Right atrium auricular region (tissue), 2 donors: ENCODE results near the gene INS. TPM values are rescaled to one million over a fixed set of nuclear protein-coding genes. Genes with fewer than 3 reads are reported as not detected.

ENCODE experiments used
- DNase-seq: peaks from one replicate; pipeline ENCODE4 v3.0.0-alpha.2; 2019; ENCODE audit warnings: low spot score
- H3K27ac ChIP-seq, 2 donors: fragments of 200-600 bp; sonication (generic); 1 replicate in 1 of 2; 2 replicates in 1 of 2; pipeline ENCODE4 v1.5.1; 2016 to 2019
- H3K27me3 ChIP-seq, 2 donors: fragments of 200-600 bp; sonication (generic); one replicate each; pipeline versions ENCODE4 v1.5.1 to v1.6.0; 2017 to 2019
- H3K36me3 ChIP-seq: fragments of 200-600 bp; sonication (generic); one replicate; pipeline ENCODE4 v1.5.1; 2016
- H3K4me1 ChIP-seq, 2 donors: fragments of 200-600 bp; sonication (generic); one replicate each; pipeline versions ENCODE4 v1.5.1 to v1.6.0; 2017 to 2019
- H3K4me3 ChIP-seq, 2 donors: fragments of 200-600 bp; sonication (generic); 1 replicate in 1 of 2; 2 replicates in 1 of 2; pipeline ENCODE4 v1.5.1; 2017 to 2019; ENCODE audit warnings: mild to moderate bottlenecking in 1 of 2, moderate library complexity in 1 of 2
- H3K9me3 ChIP-seq, 2 donors: fragments of 200-600 bp; sonication (generic); one replicate each; pipeline ENCODE4 v1.5.1; 2019
- total RNA-seq, 2 donors: library from RNA; depleted of rRNA; stranded (reverse); fragments of >200 nt; gene quantifications; one replicate each; pipeline ENCODE4 v1.1.0, GENCODE V29; 2016
- TF ChIP-seq, protein P1 (sequence below), 2 donors: fragments of 200-600 bp; sonication (generic); IDR thresholded peaks; one replicate each; pipeline ENCODE4 v1.5.1; 2019; ENCODE audit warnings: antibody characterized with exemption in 2 of 2

The INS gene
- total RNA-seq, 2 donors from 2014 or later, result not detected

DNA sequence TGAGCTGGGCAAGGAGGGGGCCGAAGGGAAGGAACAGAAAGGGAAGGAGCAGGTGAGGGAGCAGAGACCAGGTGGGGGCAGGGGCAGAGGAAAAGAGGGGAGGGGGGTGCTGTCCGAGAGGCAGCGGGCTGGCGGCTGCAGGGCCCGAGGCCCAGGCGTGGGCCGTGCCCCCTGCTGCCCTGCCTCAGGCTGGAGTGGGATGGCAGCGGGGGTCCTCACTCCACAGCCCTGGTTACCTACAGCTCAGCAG lies 24.1 kb downstream of the INS start:
- Histone ChIP-seq H3K36me3 (no peaks in the 10 kb centered on the region), H3K9me3 (no peaks in the 10 kb centered on the region), H3K27ac (no peak overlapping the region), H3K27me3 (peaks cover 3 to 19% of the 10 kb centered on the region in 2 donors), H3K4me3 (peak overlapping the region; percentile 7 to 50), H3K4me1 (peaks cover 0 to 28% of the 10 kb centered on the region in 2 donors)
- no peak for DNase-seq
- TF ChIP-seq, protein P1, sequence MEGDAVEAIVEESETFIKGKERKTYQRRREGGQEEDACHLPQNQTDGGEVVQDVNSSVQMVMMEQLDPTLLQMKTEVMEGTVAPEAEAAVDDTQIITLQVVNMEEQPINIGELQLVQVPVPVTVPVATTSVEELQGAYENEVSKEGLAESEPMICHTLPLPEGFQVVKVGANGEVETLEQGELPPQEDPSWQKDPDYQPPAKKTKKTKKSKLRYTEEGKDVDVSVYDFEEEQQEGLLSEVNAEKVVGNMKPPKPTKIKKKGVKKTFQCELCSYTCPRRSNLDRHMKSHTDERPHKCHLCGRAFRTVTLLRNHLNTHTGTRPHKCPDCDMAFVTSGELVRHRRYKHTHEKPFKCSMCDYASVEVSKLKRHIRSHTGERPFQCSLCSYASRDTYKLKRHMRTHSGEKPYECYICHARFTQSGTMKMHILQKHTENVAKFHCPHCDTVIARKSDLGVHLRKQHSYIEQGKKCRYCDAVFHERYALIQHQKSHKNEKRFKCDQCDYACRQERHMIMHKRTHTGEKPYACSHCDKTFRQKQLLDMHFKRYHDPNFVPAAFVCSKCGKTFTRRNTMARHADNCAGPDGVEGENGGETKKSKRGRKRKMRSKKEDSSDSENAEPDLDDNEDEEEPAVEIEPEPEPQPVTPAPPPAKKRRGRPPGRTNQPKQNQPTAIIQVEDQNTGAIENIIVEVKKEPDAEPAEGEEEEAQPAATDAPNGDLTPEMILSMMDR (IDR thresholded peaks at IDR 0.05), result no peak

DNA sequence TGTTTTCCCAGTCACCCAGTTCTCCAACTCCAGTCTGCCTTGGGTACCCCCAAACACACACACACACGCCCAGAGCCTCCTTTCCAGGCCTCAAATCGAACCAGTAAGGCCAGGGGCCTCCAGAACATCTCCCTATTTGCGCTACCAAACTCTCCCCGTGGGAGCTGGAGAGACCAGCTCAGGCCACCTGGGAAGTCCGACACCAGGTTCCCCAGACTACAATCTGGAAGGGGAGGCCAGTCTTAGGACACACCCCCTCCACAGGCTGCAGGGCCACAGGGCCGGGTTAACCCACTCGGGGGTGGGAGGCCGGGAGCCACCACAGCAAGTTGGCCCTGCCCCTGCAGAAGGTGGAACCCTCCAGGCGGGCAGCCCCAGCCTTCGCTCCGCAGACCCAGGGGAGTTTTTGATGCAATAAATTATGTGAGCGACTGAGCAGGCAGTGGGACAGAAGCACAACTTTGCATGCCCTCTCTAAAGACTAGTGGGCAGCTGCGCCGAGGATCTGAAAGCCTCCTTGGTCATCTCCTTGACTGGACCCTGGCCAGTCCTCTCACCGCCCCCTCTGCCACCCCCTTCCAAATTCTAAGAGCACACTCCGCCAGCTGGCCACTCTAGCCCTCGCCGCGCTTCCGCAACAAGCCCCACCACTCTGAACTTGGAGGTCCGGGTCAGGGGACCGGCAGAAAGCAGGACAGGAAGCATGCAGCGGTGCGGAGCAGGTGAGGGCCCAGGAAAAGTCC lies 24.6 kb downstream of the INS start:
- no peaks in the 10 kb centered on the region for H3K36me3 ChIP-seq
- no peaks in the 10 kb centered on the region for H3K9me3 ChIP-seq
- DNase-seq, result no peak
- no peak overlapping the region for H3K27ac ChIP-seq
- H3K4me3 ChIP-seq, result peak overlapping the region; percentile 7 to 50
- peaks cover 0 to 19% of the 10 kb centered on the region in 2 donors for H3K27me3 ChIP-seq
- peaks cover 0 to 28% of the 10 kb centered on the region in 2 donors for H3K4me1 ChIP-seq
- TF ChIP-seq, protein P1 (IDR thresholded peaks at IDR 0.05), result no peak

DNA sequence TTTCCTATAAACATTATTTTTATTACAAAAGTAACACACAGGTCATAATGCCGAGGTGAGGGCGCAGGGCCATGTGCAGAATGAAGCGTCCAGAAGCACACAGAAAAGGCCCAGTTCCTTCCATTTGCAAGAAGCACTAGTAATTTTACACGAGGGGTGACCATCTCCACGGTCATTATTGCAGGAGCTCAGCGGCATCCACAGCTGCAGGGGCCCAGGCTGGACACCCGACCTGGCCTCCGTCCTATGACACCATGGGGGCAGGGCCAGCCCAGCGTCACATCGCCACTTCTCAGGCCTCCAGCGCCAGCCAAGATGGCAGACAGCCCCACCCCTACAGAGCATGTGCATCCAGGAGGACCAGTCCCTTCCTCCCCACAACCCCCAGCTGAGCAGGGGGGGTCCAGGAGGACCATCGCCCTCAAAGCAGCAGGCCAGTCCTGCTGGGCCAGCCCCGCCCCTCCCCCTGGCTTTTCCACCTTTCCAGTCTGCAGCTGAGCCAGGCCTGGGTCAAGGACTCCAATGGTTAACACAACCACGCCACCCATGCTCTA lies 25.3 kb downstream of the INS start:
- no peaks in the 10 kb centered on the region for H3K9me3 ChIP-seq
- H3K27me3 ChIP-seq, result peaks cover 0 to 14% of the 10 kb centered on the region in 2 donors
- H3K36me3 ChIP-seq, result no peaks in the 10 kb centered on the region
- H3K27ac ChIP-seq, result no peak overlapping the region
- DNase-seq, result no peak
- TF ChIP-seq, protein P1 (IDR thresholded peaks at IDR 0.05), result no peak
- peak overlapping the region in 1 of 2 donors; percentile 50 for H3K4me3 ChIP-seq
- H3K4me1 ChIP-seq, result peaks cover 0 to 28% of the 10 kb centered on the region in 2 donors

DNA sequence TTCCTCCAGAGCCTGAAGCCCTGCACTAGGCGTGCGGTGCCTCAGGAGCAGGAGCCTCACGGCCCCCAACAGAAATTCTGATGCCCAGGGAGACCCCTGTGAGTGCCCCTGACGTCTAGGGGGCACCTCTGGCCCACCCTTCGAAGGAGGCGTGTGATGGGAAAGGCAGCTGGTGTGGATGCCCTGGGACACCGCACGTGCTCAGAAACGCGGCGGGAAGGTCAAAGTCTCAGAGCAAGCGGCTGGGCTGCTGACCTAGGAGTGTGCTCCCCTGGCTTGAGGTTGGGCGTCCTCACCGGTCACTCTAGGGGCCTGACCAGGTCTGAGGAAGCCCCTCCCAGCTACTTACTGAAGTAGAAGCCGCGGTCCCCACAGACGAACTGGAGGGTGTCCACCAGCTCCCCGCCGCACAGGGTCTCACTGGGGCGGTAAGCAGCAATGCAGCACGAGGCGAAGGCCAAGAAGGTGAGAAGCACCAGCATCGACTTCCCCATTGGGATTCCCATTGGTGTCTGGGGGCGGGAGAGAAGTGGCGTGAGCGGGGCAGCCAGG lies 25.9 kb downstream of the INS start:
- no peak overlapping the region for H3K4me3 ChIP-seq
- TF ChIP-seq, protein P1 (IDR thresholded peaks at IDR 0.05), result no peak
- DNase-seq, result no peak
- no peak overlapping the region for H3K27ac ChIP-seq
- H3K27me3 ChIP-seq, result peaks cover 0 to 12% of the 10 kb centered on the region in 2 donors
- peaks cover 0 to 21% of the 10 kb centered on the region in 2 donors for H3K4me1 ChIP-seq
- H3K36me3 ChIP-seq, result no peaks in the 10 kb centered on the region
- no peaks in the 10 kb centered on the region for H3K9me3 ChIP-seq

DNA sequence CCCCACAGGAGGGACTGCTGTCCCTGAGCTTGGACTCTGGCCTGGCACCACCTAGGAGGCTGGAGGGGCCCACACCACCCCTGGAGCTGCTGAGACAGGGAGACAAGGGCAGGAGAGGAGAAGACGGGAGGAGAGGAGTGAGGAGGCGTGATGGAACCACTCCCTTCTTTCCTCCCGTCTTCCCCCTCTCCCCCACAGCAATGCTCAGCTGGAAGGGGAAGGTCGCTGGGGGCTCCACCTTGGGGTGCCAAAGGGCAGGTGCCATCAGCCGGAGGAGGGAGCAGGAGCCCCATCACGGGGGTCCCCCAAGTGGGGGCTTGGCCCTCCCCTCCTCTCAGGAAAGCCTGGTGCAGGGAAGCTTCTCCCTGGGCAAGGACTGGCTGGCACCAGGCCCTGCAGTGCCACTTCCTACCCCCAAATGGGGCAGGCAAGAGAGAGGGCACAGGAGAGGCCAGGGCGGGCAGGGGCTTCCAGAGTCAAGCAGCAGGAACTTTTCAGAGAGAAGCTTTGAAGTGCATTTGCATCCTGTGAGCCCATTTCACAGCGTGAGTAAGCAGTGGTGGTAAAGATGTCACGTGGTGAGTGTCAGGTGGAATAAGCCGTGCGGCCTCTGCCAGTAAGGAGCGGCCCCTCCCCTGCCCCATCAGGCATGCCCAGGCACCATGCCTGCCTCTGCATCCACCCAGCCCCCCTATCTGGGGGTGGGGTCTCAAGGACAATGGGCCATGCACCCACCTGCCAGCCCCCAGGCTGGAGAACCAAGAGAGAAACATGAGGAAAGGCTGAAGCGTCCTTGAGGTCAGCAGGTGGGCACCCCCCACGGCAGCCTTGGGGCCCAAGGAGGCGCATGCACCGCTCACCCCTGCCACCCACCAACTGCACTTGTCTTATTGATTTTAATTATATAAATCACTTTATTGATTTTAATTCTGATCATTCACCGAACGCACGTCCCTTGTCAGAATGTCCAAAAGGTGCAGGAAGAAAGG lies 26.7 kb downstream of the INS start:
- H3K4me1 ChIP-seq, result peaks cover 0 to 15% of the 10 kb centered on the region in 2 donors
- H3K36me3 ChIP-seq, result no peaks in the 10 kb centered on the region
- H3K27ac ChIP-seq, result no peak overlapping the region
- no peak for DNase-seq
- peaks cover 0 to 5% of the 10 kb centered on the region in 2 donors for H3K27me3 ChIP-seq
- no peaks in the 10 kb centered on the region for H3K9me3 ChIP-seq
- TF ChIP-seq, protein P1 (IDR thresholded peaks at IDR 0.05), result no peak
- H3K4me3 ChIP-seq, result no peak overlapping the region
